Measurements from ENCODE around the gene PLCXD3.

DNA sequence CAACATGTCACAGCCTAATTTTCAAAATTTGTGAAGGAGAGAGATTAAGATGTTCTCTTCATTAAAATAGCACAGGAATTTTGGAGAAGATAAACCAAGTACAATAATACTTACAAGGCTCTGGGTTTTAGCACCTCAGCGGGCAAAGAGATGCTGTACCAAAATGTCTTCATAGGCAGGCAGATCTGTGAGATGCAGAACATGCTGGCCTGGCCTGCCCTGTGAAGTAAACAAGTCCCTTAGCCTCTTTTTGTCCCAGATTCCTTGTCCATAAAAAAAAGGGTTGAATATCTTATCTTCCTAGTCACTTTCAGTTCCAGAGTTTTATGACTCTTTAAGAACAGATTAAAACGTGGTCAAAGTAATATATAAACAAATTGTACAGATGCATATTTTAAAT is 244.0 kb downstream of the PLCXD3 start:
- TF ChIP-seq, protein P1, sequence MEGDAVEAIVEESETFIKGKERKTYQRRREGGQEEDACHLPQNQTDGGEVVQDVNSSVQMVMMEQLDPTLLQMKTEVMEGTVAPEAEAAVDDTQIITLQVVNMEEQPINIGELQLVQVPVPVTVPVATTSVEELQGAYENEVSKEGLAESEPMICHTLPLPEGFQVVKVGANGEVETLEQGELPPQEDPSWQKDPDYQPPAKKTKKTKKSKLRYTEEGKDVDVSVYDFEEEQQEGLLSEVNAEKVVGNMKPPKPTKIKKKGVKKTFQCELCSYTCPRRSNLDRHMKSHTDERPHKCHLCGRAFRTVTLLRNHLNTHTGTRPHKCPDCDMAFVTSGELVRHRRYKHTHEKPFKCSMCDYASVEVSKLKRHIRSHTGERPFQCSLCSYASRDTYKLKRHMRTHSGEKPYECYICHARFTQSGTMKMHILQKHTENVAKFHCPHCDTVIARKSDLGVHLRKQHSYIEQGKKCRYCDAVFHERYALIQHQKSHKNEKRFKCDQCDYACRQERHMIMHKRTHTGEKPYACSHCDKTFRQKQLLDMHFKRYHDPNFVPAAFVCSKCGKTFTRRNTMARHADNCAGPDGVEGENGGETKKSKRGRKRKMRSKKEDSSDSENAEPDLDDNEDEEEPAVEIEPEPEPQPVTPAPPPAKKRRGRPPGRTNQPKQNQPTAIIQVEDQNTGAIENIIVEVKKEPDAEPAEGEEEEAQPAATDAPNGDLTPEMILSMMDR (IDR thresholded peaks at IDR 0.05; ENCODE audit: insufficient read depth, low read length) = no peak
- TF ChIP-seq POLR2AphosphoS5 (IDR thresholded peaks at IDR 0.05; ENCODE audit: low read depth) = no peak
- TF ChIP-seq, protein P2, sequence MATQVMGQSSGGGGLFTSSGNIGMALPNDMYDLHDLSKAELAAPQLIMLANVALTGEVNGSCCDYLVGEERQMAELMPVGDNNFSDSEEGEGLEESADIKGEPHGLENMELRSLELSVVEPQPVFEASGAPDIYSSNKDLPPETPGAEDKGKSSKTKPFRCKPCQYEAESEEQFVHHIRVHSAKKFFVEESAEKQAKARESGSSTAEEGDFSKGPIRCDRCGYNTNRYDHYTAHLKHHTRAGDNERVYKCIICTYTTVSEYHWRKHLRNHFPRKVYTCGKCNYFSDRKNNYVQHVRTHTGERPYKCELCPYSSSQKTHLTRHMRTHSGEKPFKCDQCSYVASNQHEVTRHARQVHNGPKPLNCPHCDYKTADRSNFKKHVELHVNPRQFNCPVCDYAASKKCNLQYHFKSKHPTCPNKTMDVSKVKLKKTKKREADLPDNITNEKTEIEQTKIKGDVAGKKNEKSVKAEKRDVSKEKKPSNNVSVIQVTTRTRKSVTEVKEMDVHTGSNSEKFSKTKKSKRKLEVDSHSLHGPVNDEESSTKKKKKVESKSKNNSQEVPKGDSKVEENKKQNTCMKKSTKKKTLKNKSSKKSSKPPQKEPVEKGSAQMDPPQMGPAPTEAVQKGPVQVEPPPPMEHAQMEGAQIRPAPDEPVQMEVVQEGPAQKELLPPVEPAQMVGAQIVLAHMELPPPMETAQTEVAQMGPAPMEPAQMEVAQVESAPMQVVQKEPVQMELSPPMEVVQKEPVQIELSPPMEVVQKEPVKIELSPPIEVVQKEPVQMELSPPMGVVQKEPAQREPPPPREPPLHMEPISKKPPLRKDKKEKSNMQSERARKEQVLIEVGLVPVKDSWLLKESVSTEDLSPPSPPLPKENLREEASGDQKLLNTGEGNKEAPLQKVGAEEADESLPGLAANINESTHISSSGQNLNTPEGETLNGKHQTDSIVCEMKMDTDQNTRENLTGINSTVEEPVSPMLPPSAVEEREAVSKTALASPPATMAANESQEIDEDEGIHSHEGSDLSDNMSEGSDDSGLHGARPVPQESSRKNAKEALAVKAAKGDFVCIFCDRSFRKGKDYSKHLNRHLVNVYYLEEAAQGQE (IDR thresholded peaks at IDR 0.05; ENCODE audit: insufficient replicate concordance, low read depth) = no peak
- TF ChIP-seq GABPA (IDR thresholded peaks at IDR 0.05; ENCODE audit: low read depth) = no peak

Data from HL-60 (cell line).